ENCODE data around the gene FAXDC2.

DNA sequence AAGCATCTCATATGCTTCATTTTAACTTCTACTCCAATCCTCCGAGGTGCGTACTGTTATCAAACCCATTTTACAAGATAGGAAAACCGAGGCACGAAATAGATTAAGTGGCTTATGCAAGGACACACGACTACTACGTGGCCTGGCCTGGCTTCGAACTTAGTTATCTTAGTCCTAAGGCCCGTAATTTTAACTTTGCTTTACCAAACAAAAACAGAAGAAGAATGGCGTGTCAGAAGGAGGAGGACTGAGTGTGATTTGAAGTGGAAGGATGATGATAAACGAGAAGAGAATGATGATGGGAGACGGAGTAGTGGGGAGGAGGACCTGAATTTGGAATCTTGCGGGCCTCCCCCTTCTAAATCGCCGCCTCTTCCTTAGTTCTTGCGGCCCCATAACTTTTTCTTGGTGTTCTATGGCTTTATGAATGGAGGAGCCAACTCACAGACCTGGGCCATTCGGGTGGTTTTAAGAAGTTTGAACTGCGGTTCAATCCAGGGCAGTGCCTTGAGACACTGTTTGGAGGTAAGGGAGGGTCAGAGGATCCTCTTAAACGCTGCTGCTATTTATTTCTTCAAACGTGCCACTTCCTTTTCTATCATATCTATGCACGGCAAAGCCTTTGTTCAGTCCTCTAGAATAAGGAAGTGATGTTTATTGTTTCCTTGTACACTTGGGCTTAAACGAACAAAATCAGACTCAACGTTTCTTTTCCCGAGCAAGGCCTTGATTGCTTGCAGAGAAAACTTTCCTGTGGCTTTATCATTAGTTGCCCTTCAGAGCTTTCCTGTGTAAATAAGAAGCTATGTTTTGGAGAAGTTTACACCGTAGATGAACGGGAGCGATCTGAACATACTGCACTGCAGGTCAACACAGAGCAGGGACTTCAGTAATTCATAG, 8.8 kb upstream of the FAXDC2 start:
- TF ChIP-seq, protein P1, sequence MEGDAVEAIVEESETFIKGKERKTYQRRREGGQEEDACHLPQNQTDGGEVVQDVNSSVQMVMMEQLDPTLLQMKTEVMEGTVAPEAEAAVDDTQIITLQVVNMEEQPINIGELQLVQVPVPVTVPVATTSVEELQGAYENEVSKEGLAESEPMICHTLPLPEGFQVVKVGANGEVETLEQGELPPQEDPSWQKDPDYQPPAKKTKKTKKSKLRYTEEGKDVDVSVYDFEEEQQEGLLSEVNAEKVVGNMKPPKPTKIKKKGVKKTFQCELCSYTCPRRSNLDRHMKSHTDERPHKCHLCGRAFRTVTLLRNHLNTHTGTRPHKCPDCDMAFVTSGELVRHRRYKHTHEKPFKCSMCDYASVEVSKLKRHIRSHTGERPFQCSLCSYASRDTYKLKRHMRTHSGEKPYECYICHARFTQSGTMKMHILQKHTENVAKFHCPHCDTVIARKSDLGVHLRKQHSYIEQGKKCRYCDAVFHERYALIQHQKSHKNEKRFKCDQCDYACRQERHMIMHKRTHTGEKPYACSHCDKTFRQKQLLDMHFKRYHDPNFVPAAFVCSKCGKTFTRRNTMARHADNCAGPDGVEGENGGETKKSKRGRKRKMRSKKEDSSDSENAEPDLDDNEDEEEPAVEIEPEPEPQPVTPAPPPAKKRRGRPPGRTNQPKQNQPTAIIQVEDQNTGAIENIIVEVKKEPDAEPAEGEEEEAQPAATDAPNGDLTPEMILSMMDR (IDR thresholded peaks at IDR 0.05): no peak
- no peak for TF ChIP-seq EP300 (IDR thresholded peaks at IDR 0.05)

All from ovary (tissue), 3 donors.